Erythroblast (primary cell): ENCODE results near the gene TCEA3.

Source experiments
- GATA1 ChIP-seq: IDR thresholded peaks from 2 replicates; pipeline ENCODE4 v1.6.1; 2011; ENCODE audit warnings: low read depth, mild to moderate bottlenecking, control low read depth, low read length, moderate library complexity
- POLR2A ChIP-seq: IDR thresholded peaks from 2 replicates; pipeline ENCODE4 v1.6.1; 2011; ENCODE audit warnings: mild to moderate bottlenecking, low read length

DNA sequence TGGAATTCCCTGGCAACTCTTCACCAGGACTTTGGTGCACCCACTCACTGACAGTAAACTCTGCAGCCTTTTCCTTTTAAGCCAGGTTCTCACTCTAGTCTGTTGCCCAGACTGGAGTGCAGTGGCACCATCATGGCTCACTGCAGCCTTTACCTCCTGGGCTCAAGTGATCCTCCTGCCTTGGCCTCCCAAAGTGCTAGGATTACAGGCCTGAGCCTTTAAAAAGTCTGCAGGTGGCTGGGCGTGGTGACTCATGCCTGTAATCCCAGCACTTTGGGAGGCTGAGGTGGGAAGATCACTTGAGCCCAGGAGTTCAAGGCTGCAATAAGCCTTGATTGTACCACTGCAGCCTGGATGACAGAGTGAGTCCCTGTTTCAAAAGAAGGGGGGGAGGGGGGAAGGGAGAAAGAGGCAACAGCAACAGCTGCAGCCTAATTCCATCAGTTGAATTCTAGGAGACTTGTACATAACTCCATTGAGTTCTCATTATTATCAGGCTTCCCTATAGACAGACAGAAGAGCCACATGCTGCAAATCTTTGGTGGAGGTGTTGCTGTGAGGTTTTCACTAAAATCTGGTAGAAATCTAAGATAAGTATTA is 72.4 kb downstream of the TCEA3 start:
- TF ChIP-seq POLR2A, result no peak
- TF ChIP-seq GATA1, result no peak
